Cardiac fibroblast (primary cell): ENCODE measurements around the gene GNL3.

ENCODE experiments used
- DNase-seq, 2 donors: peaks; one replicate each; pipeline versions ENCODE4 v3.0.0 to v3.0.0-alpha.2; 2010; ENCODE audit warnings: low read depth in 2 of 2
- H3K4me3 ChIP-seq, 2 donors: replicated peaks in 1 of 2; 1 replicate in 1 of 2; 2 replicates in 1 of 2; pipeline ENCODE4 v1.5.1; 2011; ENCODE audit warnings: low read depth in 2 of 2, low read length in 2 of 2, mild to moderate bottlenecking in 2 of 2, moderate library complexity in 1 of 2
- TF ChIP-seq, protein P1 (sequence below): IDR thresholded peaks from one replicate; pipeline ENCODE4 v1.5.1; 2011; ENCODE audit warnings: low read depth, mild to moderate bottlenecking, low read length, inconsistent platforms

The GNL3 gene

DNA sequence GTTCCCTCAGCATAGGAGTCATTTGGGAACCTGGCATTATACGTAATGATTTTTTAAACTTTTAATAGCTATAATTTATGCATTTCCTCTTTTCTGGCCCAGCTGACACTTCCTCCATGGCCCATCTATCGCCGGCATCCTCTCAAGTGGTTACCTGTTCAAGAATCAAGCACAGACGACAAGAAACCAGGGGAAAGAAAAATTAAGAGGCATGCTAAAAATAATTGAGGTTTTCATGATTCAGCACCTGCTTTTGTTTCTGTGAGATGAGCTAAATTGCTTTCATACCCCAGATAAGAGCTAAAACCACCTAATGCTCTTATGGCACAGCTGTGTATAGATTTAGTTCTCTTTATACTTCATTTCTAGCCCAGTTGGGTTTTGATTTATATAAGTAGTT is 21.8 kb downstream of the GNL3 start:
- no peak for DNase-seq
- H3K4me3 ChIP-seq = peak overlapping the region in 1 of 2 donors; percentile 97
- TF ChIP-seq, protein P1, sequence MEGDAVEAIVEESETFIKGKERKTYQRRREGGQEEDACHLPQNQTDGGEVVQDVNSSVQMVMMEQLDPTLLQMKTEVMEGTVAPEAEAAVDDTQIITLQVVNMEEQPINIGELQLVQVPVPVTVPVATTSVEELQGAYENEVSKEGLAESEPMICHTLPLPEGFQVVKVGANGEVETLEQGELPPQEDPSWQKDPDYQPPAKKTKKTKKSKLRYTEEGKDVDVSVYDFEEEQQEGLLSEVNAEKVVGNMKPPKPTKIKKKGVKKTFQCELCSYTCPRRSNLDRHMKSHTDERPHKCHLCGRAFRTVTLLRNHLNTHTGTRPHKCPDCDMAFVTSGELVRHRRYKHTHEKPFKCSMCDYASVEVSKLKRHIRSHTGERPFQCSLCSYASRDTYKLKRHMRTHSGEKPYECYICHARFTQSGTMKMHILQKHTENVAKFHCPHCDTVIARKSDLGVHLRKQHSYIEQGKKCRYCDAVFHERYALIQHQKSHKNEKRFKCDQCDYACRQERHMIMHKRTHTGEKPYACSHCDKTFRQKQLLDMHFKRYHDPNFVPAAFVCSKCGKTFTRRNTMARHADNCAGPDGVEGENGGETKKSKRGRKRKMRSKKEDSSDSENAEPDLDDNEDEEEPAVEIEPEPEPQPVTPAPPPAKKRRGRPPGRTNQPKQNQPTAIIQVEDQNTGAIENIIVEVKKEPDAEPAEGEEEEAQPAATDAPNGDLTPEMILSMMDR = no peak

DNA sequence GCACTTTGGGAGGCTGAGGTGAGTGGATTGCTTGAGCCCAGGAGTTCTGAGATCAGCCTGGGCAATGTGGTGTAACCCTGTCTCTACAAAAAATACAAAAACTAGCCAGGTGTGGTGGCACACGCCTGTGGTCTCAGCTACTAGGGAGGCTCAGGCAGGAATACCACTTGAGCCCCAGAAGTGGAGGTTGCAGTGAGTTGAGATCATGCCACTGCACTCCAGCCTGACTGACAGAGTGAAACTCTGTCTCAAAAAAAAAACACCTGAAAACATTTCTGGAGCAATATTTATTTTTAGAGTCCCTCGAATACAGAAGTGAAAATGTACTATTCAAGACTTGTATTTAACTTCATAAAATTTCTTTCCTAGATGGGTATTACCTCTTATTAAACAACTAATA is 24.7 kb downstream of the GNL3 start:
- TF ChIP-seq, protein P1 = no peak
- no peak overlapping the region for H3K4me3 ChIP-seq
- no peak for DNase-seq

DNA sequence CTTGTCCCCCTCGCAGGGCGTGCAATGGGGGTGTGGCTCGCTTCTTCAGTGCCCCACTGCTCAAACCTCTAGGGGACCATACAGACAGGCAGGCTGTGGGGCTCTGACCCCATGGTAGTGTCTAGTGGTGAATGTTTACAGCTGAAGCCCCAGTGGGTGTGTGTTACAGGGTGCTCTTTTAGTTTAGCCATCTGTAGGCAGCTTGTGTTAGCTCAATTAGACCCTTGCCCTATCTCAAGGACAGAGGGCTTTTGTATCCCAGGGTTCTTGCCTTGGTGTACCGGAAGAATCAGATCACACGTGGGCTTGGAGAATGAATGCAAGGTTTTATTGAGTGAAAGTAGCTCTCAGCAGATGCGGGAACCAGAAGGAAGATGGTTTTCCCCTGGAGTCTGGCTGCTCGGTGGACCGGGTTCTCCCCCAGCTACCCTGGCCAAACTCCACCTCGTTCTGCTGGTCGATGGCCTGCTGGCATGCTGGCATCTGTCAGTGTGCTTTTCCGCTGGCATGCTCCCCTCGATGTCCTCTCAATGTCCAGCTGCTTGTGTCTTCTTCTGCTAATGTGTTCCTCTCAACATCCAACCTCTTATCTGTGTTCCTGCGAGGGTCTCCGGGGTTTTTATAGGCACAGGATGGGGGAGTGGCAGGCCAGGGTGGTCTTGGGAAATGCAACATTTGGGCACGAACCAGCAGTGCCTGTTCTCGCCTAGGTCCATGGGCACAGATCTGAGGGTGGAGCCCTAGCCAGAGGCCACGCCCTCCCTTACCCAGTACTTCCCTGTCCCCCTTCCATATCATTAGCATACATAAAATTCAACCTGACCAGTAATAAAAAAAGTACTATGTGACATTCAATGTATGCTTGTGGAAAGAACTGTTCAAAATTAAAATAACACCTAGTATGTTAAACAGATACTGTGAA is 26.7 kb downstream of the GNL3 start:
- DNase-seq = no peak
- TF ChIP-seq, protein P1 = no peak
- H3K4me3 ChIP-seq = no peak overlapping the region

DNA sequence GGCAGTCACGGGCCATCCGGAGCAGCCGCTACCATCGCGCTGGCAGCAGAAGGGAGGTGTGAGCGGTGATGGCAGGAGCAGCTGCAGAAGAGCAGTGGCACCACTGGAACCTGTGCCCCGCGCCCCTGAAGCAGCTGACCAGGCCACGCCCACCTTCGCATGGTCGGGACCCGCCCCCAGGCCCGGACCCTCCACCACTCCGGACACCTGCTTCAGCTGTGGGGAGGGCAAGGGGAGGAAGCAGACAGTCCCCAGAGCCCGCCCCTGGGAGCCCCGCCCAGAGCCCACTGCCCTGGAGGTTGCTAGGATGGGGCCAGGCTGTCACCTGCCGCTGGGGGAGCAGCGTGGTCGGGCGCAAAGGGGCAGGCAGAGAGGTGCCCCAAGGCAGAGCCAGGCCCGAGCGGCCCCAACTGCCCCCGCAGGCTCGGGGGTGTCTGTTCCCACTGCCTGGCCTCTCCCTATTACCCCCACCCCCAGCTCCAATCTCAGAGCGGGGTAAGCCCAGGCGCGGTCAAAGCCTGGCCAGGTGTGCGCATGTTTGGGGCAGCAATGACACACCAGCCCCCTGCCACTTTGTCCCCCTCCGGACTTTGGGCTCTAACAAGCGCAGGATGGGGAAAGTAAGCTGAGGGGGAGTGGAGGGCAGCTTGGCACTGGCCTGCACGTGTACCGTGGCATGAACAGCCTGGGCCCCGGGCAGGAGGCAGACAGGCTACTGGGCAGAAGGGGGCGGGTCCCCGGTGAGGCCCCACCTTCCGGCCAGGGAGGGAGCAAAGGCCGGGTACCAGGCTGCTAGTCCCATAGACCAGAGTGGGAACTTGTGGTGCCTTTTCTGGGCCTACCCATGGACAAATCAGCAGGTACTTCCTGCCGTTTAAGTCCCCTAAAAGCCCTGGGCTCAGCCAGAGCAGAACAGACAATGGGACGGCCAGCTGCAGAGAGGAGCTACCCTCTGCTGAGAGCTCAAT is 28.8 kb downstream of the GNL3 start:
- H3K4me3 ChIP-seq = no peak overlapping the region
- TF ChIP-seq, protein P1 = no peak
- no peak for DNase-seq

DNA sequence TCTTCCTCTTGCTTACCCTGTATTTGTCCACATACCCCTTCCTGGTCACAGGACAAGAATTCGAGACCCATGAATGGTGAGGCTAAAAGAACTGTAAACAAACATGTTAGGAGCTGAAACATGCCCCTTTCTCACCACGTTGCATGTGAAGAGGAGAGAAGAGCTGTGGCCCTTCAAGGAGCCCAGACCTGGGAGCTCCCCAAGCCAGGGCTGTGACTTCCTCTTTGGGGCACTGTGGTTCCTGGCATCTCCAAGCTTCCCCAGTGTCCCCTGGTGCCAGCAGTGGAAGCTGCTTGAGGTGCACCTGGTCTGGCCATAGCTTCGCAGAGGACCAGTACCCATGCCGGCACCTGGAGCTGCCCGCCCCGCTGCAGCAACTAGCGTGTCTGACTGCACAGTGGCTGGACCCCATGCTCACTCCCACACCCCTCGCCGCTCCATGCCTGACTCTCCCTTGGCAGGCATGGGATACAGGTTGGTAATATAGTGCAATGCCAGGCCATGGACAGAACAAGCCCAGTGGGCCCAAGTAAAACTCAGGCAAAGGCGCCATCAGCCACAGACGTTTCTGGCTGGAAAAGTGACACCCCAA is 30.0 kb downstream of the GNL3 start:
- H3K4me3 ChIP-seq = no peak overlapping the region
- TF ChIP-seq, protein P1 = no peak
- no peak for DNase-seq

DNA sequence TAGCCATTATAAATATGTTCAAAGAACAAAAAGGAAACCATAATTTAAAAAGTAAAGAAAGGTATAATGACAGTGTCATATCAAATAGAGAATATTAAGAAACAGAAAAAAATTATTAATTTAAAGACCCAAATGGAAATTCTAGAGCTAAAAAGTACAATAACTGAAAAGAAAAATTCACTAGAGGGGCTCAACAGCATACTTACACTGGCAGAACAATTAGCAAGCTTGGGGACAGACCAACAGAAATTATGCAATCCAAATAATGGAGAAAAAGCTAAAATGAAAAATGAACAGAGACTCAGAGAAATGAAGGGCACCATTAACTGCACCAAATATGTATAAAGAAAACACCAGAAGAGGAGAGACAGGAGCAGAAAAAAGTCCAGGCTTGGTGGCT is 33.8 kb downstream of the GNL3 start:
- TF ChIP-seq, protein P1 = no peak
- DNase-seq = no peak

More for the DNA sequence above, 33.8 kb downstream of the GNL3 start:
- no peak overlapping the region for H3K4me3 ChIP-seq
